T-helper 1 cell treated with Interleukin-12 subunit alpha and Interleukin-12 subunit beta and Interleukin-4 antibody, amounts not matched to agents 30 μg/mL and 1 μg/mL, for 36 hours (primary cell): ENCODE results near the gene SUSD1.
"Not testable (repeated sequence)": the region's sequence is repeated elsewhere in the genome, so short reads cannot be mapped to it uniquely, and the experiment has no call there.

Experiments used
- H3K27ac Mint-ChIP-seq: one replicate; pipeline ENCODE4 v1.8.0; 2021; ENCODE audit warnings: mild to moderate bottlenecking, mixed read lengths
- H3K27me3 Mint-ChIP-seq: one replicate; pipeline ENCODE4 v1.8.0; 2021; ENCODE audit warnings: low read depth, mixed read lengths
- H3K36me3 Mint-ChIP-seq: one replicate; pipeline ENCODE4 v1.8.0; 2021; ENCODE audit warnings: low read depth, mixed read lengths
- H3K4me1 Mint-ChIP-seq: one replicate; pipeline ENCODE4 v1.8.0; 2021; ENCODE audit warnings: low read depth, mixed read lengths
- H3K4me3 Mint-ChIP-seq: one replicate; pipeline ENCODE4 v1.8.0; 2021; ENCODE audit warnings: mild to moderate bottlenecking, moderate library complexity, mixed read lengths
- H3K9me3 Mint-ChIP-seq: one replicate; pipeline ENCODE4 v1.8.0; 2021; ENCODE audit warnings: mixed read lengths

Gene SUSD1

DNA sequence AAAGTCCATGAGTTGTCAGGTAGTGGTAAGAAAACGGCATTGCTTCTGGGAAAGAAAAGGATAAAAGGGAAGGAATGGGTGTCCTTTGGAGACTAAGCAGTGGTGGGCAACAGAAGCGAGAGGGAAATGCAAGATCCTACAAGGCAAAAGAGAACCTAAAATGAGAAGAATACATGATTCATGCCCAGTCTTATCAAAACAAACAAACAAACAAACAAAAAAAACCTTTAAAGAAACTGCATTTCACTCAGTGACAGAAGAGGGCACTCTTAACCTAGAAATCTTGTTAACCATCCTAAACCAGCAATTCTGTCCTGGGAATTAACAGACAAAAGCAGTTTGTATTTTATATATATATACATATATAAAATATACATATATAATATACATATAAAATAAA, 88.5 kb downstream of the SUSD1 start:
- no peak overlapping the region for H3K27ac Mint-ChIP-seq
- H3K4me1 Mint-ChIP-seq: no peaks in the 10 kb centered on the region
- H3K9me3 Mint-ChIP-seq: no peaks in the 10 kb centered on the region
- H3K4me3 Mint-ChIP-seq: no peak overlapping the region
- H3K27me3 Mint-ChIP-seq: no peaks in the 10 kb centered on the region
- peaks cover 10% of the 10 kb centered on the region for H3K36me3 Mint-ChIP-seq

DNA sequence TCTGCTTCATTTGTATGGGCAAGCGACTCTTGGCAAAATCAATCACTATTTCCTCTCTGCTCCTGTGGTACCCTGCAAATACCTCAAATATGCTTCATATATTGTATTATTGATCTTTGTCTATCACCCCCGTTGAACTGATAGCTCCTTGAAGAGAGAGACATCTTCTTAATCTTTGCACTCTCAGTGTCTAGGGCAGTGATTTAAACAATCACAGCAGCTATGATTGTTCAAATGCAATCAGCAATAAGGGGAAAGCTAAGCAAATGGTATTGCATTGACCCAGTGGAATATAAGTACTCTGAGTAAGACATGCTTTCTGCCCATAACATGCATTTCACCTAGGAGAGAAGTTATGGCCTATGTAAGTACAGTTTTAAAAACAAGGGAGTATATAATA, 90.2 kb downstream of the SUSD1 start:
- Mint-ChIP-seq H3K9me3 (no peaks in the 10 kb centered on the region), H3K4me1 (no peaks in the 10 kb centered on the region), H3K27me3 (no peaks in the 10 kb centered on the region), H3K4me3 (no peak overlapping the region), H3K36me3 (peaks cover 13% of the 10 kb centered on the region), H3K27ac (no peak overlapping the region)

DNA sequence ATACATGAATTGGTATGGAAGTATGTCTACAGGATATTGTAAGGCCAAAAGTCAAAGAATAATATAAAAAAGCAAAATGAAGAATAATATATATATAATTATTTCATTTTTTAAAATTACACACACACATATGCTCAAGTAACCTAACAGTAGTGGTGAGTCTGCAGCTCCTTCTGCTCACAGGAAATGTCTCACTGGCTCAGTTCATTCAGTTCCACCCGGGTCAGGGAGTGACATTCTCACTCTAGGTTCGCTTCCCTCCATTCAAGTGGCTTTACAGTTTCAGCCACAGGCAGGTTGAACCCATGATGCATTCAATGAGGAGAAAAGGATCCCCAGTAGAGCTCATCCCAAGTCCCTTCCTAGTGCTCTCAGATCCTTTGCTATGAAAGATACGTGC, 90.8 kb downstream of the SUSD1 start:
- Mint-ChIP-seq H3K27me3 (no peaks in the 10 kb centered on the region), H3K27ac (no peak overlapping the region), H3K4me1 (no peaks in the 10 kb centered on the region), H3K36me3 (peaks cover 15% of the 10 kb centered on the region), H3K4me3 (no peak overlapping the region), H3K9me3 (no peaks in the 10 kb centered on the region)

DNA sequence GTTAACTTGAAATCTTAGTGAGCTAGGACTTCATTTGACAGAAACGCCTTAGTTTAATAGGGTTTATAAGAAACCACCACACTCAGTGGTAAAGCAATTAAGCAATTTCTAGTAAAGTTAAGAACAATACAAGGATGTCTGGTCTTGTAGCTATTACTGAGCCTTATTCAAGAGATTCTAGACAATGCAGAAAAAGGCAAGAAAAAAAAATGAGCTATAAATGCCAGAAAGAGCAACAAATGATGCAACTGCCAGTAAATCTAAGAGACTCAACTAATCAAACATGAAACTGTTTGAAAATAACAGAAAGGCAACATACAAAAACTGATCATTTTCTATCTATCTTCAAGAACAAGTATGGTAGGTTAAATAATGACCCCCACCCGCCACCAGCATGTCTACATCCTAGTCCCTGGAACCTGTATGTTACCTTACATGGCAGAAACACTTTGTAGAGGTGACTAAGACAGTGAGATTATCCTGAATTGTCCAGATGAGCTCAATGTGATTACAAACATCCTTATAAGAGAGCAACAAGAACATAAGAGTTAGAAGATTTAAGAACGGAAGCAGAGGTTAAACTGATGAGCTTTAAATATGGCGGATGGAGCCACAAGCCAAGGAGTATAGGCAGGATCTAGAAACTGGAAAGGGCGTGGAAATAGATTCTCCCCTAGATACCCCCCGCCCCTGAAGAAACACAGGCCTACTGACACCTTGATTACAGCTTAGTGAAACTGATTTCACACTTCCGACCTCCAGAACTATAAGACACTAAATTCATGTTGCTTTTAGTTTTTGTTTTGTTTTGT, 93.0 kb downstream of the SUSD1 start:
- H3K4me1 Mint-ChIP-seq: no peaks in the 10 kb centered on the region
- no peaks in the 10 kb centered on the region for H3K9me3 Mint-ChIP-seq
- peaks cover 11% of the 10 kb centered on the region for H3K36me3 Mint-ChIP-seq
- no peaks in the 10 kb centered on the region for H3K27me3 Mint-ChIP-seq
- no peak overlapping the region for H3K4me3 Mint-ChIP-seq
- no peak overlapping the region for H3K27ac Mint-ChIP-seq

DNA sequence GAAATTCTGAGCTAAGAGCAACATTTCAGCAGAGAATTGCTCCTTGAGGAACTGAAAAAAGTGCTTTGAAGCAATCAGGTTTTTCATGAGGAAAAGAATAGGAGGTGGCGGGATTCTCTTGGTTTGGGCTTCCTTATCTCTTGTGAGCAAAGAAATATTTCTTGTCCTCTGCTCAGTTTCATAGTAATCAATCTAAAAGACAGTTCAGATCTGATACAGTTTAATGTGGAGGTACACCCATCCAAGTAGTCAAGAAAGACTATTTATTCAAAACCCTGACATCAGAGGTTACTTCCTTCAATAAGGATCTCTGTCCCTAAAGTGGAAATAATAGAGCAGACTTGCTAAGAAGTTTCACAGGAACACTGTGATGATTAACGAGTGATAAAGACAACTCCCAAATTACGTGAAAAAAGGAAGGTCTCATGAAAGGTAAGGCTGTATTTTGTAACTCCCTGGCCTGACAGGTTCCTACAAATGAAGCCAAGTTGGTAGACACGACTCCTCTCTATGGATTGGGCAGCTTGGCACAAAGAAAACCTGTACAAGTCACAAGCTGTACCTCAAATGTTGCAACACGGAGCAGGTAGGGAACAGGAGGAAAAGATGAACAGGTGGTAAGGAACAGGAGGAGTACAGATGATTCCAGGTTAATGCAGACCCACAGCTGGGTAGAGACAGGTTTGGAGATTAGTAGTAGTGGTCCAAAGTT, 94.1 kb downstream of the SUSD1 start:
- Mint-ChIP-seq H3K4me3 (no peak overlapping the region), H3K36me3 (peaks cover 14% of the 10 kb centered on the region), H3K4me1 (peaks cover 3% of the 10 kb centered on the region), H3K9me3 (no peaks in the 10 kb centered on the region), H3K27me3 (no peaks in the 10 kb centered on the region), H3K27ac (no peak overlapping the region)

DNA sequence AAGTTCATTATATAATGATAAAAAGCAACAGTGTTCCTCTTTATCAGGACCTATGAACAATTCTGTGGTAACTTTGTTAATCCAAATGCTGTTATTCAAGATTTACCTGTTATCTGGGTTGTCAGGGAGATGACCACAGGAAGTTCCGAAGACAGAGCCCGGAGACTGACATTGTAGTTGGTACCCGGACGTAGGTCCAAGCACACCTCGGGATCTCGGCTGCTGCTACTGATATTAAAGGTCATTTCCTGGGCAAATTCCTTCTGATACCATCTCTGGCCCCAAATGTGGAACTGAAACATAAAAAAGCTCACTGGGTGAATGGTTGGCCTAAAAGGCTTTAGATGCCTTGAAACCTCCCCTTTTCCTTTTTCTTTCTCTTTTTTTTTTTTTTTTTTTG, 96.7 kb downstream of the SUSD1 start:
- Mint-ChIP-seq H3K4me1 (peaks cover 10% of the 10 kb centered on the region), H3K9me3 (no peaks in the 10 kb centered on the region), H3K27ac (no peak overlapping the region), H3K27me3 (no peaks in the 10 kb centered on the region), H3K36me3 (peaks cover 18% of the 10 kb centered on the region), H3K4me3 (no peak overlapping the region)

DNA sequence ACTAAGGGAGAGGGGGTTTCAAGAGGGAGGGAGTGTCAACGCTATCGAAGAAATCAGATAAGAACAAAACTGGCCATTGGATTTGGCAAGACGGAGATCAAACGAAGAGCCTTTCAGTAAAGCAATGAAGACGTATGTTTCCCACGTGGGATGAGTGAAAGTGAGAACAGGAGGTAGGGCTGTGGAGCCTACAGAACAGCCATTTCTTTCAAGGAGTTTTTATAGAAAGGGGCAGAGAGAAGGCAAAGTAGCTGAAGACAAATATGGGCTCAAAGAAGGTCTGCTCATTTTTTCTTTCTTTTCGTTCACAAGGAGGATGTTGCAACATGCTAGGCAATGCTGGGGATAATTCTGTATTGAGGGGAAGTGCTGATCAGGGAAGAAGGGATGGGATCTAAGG, 98.3 kb downstream of the SUSD1 start:
- H3K9me3 Mint-ChIP-seq: no peaks in the 10 kb centered on the region
- H3K27me3 Mint-ChIP-seq: no peaks in the 10 kb centered on the region
- H3K4me3 Mint-ChIP-seq: no peak overlapping the region
- H3K4me1 Mint-ChIP-seq: peaks cover 10% of the 10 kb centered on the region
- H3K27ac Mint-ChIP-seq: no peak overlapping the region
- peaks cover 15% of the 10 kb centered on the region for H3K36me3 Mint-ChIP-seq

DNA sequence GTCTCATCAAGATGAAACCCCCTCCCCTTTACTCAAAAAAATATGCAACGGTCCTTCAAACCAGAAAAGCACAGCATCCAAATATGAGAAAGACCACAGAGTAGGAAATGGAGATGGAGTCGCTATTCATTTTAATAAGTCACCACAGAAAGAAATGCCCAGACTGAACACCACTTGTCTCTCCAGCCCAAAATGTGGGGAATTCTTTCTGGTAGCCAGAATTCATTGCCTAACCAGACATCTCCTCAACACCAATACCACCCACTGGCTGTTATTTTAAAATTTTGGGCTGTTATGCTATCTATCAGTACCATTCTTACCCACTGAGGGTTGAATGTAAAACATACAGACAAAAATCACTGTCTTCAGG, 100.1 kb downstream of the SUSD1 start:
- Mint-ChIP-seq H3K4me1 (peaks cover 10% of the 10 kb centered on the region), H3K27me3 (no peaks in the 10 kb centered on the region), H3K36me3 (peaks cover 20% of the 10 kb centered on the region), H3K27ac (no peak overlapping the region), H3K9me3 (no peaks in the 10 kb centered on the region), H3K4me3 (no peak overlapping the region)

DNA sequence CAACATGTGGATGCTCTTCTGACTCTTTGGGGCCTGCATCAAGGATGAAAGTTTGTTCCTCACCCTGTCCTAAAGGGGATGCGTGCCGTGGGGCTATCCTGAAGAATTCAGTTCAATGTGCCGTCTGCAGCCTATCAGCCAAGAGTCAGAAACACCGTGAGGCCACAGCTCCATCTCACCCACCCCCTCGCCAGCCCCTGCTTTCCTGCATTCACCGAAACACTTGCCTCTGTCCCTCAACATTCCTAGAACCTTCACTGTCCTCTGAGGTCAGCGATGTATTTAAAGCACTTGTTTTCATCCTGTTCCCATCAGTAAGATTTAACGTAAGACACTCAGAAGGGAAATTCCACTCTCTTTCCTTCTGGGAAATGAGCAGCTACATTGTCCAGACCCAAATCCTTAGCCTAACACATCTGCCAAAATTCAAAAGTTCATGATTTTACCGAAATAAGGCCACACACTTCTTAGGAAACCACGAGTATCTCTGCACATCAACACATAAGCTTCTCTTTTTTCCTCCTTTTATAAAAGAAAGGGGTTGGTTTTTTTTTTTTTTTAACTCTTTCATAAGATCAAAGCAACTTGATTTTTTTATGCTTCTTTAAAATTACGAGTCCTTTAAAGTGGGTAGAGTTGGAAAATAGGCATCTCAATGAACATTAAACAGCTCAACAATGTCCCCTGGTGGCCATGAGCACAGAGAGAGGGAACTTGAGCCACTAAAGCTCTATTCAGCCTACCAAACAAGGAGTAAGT, 100.7 kb downstream of the SUSD1 start:
- Mint-ChIP-seq H3K4me3 (no peak overlapping the region), H3K9me3 (no peaks in the 10 kb centered on the region), H3K36me3 (peaks cover 18% of the 10 kb centered on the region), H3K27ac (no peak overlapping the region), H3K4me1 (peaks cover 10% of the 10 kb centered on the region), H3K27me3 (no peaks in the 10 kb centered on the region)

DNA sequence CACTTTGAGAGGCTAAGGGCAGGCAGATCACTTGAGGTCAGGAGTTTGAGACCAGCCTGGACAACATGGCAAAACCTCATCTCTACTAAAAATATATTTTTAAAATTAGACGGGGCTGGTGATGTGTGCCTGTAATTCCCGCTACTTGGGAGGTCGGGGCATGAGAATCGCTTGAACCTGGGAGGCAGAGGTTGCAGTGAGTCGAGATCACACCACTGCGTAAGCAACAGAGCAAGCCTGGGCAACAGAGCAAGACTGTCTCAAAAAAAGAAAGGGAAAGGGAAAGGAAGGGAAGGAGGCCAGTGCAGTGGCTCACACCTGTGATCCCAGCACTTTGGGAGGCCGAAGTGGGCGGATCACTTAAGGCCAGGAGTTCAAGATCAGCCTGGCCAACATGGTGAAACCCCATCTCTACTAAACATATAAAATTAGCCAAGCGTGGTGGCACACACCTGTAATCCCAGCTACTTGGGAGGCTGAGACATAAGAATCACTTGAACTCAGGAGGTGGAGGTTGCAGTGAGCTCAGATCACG, 101.4 kb downstream of the SUSD1 start:
- not testable (repeated sequence) for H3K9me3 Mint-ChIP-seq, H3K4me1 Mint-ChIP-seq, H3K4me3 Mint-ChIP-seq, H3K27ac Mint-ChIP-seq, H3K27me3 Mint-ChIP-seq
- peaks cover 20% of the 10 kb centered on the region for H3K36me3 Mint-ChIP-seq

DNA sequence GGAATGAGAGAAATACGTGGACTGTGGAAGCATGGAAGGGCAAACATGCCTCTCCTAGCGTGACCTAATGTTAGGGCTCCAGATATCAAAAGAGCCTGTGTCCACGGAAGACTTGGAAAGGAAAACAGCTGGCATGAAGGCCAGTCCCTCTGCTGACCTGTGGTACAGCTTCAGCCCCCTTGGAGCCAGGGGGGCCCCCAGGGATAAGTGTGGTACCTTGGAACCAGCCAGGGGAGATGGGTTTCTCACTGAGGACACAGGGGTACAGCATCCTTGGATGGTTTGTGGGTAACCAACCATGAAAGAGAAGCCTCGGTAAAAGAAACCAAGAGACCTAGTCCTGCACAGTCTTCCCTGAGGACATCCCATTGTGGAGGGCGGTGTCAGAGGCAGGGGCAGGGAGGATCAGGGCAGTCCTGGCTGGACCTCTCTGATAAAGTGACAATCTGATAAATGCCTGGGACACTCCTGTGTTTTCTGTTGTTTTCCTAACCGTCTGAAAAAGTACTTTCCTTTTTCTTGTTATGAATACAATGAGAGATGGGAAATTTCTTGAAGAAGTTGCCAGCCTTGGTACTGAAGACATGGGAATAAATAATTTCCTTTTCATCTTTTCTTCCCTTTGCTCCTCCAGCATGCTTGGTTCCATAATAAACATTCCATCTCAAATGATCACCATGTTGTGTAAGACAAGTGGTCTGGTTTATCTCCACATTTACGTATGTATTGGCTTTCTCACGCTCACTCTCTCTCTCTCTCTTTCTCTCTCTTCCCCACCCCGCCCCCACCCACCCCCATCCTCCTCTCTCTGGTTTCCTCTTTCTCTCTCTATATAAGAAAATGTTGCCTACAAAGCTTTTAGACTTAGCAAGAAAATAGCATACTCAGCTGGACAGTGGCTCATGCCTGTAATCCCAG, 102.1 kb downstream of the SUSD1 start:
- Mint-ChIP-seq H3K9me3 (no peaks in the 10 kb centered on the region), H3K4me3 (no peak overlapping the region), H3K36me3 (peaks cover 23% of the 10 kb centered on the region), H3K27me3 (no peaks in the 10 kb centered on the region), H3K27ac (no peak overlapping the region), H3K4me1 (peaks cover 10% of the 10 kb centered on the region)

DNA sequence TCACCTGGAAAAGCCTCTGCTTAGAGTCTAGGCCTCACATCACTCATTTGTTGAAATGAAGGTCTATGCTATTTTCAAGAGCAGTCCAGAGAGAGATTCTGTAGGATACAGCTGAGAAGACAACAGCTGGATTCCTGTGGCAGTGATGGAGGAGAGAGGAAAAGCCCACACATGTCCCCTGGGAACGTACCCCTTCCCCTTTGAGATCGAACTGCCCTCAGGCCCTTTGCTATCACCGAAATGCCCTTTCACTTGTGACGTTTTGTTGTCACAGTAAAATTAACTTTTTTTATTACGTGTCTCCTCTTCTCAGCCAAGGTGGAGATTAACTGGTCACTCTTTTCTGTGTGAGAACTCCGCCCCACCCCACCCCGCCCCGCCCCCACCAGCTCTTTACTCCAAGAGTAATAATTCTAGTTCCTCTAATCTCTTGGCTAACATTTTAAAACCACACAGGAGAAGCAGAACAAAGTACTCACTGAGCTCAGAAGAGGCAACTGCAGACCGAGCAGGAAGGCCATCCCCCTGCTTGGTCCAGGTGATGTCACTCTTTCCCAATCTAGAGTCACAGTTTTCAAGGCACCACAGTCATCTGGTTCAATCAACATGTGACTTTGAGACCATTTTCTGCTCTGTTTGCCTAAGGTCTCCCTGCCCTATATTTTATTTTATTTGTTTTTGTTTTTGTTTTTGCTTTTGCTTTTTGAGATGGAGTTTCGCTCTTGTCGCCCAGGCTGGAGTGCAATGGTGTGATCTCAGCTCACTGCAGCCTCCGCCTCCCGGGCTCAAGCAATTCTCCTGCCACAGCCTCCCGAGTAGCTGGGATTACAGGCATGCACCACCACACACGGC, 105.6 kb downstream of the SUSD1 start:
- Mint-ChIP-seq H3K27me3 (no peaks in the 10 kb centered on the region), H3K9me3 (no peaks in the 10 kb centered on the region), H3K36me3 (peaks cover 27% of the 10 kb centered on the region), H3K4me3 (no peak overlapping the region), H3K4me1 (peaks cover 4% of the 10 kb centered on the region), H3K27ac (no peak overlapping the region)
